H9 (cell line): ENCODE results near the gene CBLIF. TPM values are rescaled to one million over a fixed set of nuclear protein-coding genes. Genes with fewer than 3 reads are reported as not detected.

Experiments used
- DNase-seq: peaks from one replicate; pipeline ENCODE4 v3.0.0-alpha.2; 2017
- H2AFZ ChIP-seq: one replicate; pipeline ENCODE4 v1.6.1; 2013; ENCODE audit warnings: mild to moderate bottlenecking, low read length, control low read depth, moderate library complexity
- H2AK5ac ChIP-seq: 2 replicates; pipeline ENCODE4 v1.6.1; 2013; ENCODE audit warnings: low read length, control low read depth, mixed read lengths; ENCODE audit not compliant: insufficient read length
- H2BK120ac ChIP-seq: one replicate; pipeline ENCODE4 v1.6.1; 2013; ENCODE audit warnings: low read depth, mild to moderate bottlenecking, low read length, control low read depth, inconsistent platforms; ENCODE audit not compliant: poor library complexity, severe bottlenecking
- H2BK12ac ChIP-seq: 2 replicates; pipeline ENCODE4 v1.6.1; 2013; ENCODE audit warnings: low read length, control low read depth, mixed read lengths, low read depth; ENCODE audit not compliant: insufficient read length
- H2BK15ac ChIP-seq: 2 replicates; pipeline ENCODE4 v1.6.1; 2013; ENCODE audit warnings: low read depth, low read length, control low read depth
- H2BK20ac ChIP-seq: one replicate; pipeline ENCODE4 v1.6.1; 2013; ENCODE audit warnings: low read depth, mild to moderate bottlenecking, low read length, control low read depth, inconsistent platforms; ENCODE audit not compliant: poor library complexity, severe bottlenecking
- H2BK5ac ChIP-seq: 2 replicates; pipeline ENCODE4 v1.6.1; 2013; ENCODE audit warnings: low read length, control low read depth, mixed read lengths; ENCODE audit not compliant: insufficient read length
- H3K14ac ChIP-seq: 2 replicates; pipeline ENCODE4 v1.6.1; 2013; ENCODE audit warnings: low read length, control low read depth; ENCODE audit not compliant: insufficient read depth
- H3K18ac ChIP-seq: 2 replicates; pipeline ENCODE4 v1.6.1; 2013; ENCODE audit warnings: low read depth, mild to moderate bottlenecking, mixed read lengths, low read length, control low read depth; ENCODE audit not compliant: insufficient read length
- H3K23ac ChIP-seq: 2 replicates; pipeline ENCODE4 v1.6.1; 2013; ENCODE audit warnings: low read length, control low read depth, mixed read lengths, low read depth; ENCODE audit not compliant: insufficient read length
- H3K23me2 ChIP-seq: 2 replicates; pipeline ENCODE4 v1.6.1; 2013; ENCODE audit warnings: low read depth, mild to moderate bottlenecking, mixed read lengths, low read length, control low read depth; ENCODE audit not compliant: insufficient read length, poor library complexity, severe bottlenecking
- H3K27ac ChIP-seq: 2 replicates; pipeline ENCODE4 v1.5.1; 2013; ENCODE audit warnings: low read length, control low read depth, mixed read lengths, low read depth; ENCODE audit not compliant: insufficient read length
- H3K27me3 ChIP-seq: 2 replicates; pipeline ENCODE4 v1.6.1; 2013; ENCODE audit warnings: low read length, control low read depth, inconsistent platforms; ENCODE audit not compliant: insufficient read depth
- H3K4ac ChIP-seq: 2 replicates; pipeline ENCODE4 v1.6.1; 2013; ENCODE audit warnings: low read depth, mild to moderate bottlenecking, control low read depth, inconsistent platforms, low read length, moderate library complexity
- H3K4me1 ChIP-seq: 2 replicates; pipeline ENCODE4 v1.6.1; 2013; ENCODE audit warnings: low read length, control low read depth, inconsistent platforms; ENCODE audit not compliant: insufficient read depth
- H3K4me2 ChIP-seq: 2 replicates; pipeline ENCODE4 v1.6.1; 2013; ENCODE audit warnings: low read length, control low read depth, mixed read lengths; ENCODE audit not compliant: insufficient read length, insufficient read depth
- H3K56ac ChIP-seq: 2 replicates; pipeline ENCODE4 v1.6.1; 2013; ENCODE audit warnings: low read depth, mild to moderate bottlenecking, mixed read lengths, low read length, control low read depth; ENCODE audit not compliant: insufficient read length
- H3K79me1 ChIP-seq: 2 replicates; pipeline ENCODE4 v1.6.1; 2013; ENCODE audit warnings: low read depth, mild to moderate bottlenecking, moderate library complexity, low read length, control low read depth, inconsistent platforms; ENCODE audit not compliant: insufficient read depth, poor library complexity, severe bottlenecking
- H3K79me2 ChIP-seq: 2 replicates; pipeline ENCODE4 v1.6.1; 2013; ENCODE audit warnings: low read length, control low read depth, inconsistent platforms; ENCODE audit not compliant: insufficient read depth
- H3K9ac ChIP-seq: 2 replicates; pipeline ENCODE4 v1.6.1; 2013; ENCODE audit warnings: low read length, control low read depth, mixed read lengths; ENCODE audit not compliant: insufficient read length; ENCODE audit errors: extremely low read depth
- H3K9me3 ChIP-seq: one replicate; pipeline ENCODE4 v1.6.1; 2013; ENCODE audit warnings: low read depth, low read length, inconsistent platforms; ENCODE audit not compliant: control insufficient read depth
- H3T11ph ChIP-seq: one replicate; pipeline ENCODE4 v1.6.1; 2013; ENCODE audit warnings: mild to moderate bottlenecking, low read length, control low read depth, inconsistent platforms
- H4K20me1 ChIP-seq: one replicate; pipeline ENCODE4 v1.6.1; 2013; ENCODE audit not compliant: control insufficient read depth, insufficient read length, insufficient read depth
- H4K5ac ChIP-seq: 2 replicates; pipeline ENCODE4 v1.6.1; 2013; ENCODE audit warnings: low read depth, mild to moderate bottlenecking, mixed read lengths, low read length, control low read depth; ENCODE audit not compliant: insufficient read length
- H4K8ac ChIP-seq: replicated peaks from 2 replicates; pipeline ENCODE4 v1.6.1; 2013; ENCODE audit warnings: low read length, control low read depth, mixed read lengths, low read depth; ENCODE audit not compliant: insufficient read length
- H4K91ac ChIP-seq: 2 replicates; pipeline ENCODE4 v1.6.1; 2013; ENCODE audit warnings: low read depth, mild to moderate bottlenecking, moderate library complexity, mixed read lengths, low read length, control low read depth; ENCODE audit not compliant: insufficient read length
- H3K27ac Mint-ChIP-seq, 3 experiments: 2 replicates in 2 of 3; 3 replicates in 1 of 3; pipeline ENCODE4 v1.8.0; 2020 to 2021; ENCODE audit warnings: mixed read lengths in 3 of 3, mild to moderate bottlenecking in 1 of 3, moderate library complexity in 1 of 3
- H3K27me3 Mint-ChIP-seq: 2 replicates; pipeline ENCODE4 v1.8.0; 2021; ENCODE audit warnings: low read depth, mild to moderate bottlenecking, moderate library complexity, mixed read lengths
- H3K36me3 Mint-ChIP-seq, 3 experiments: 2 replicates in 2 of 3; 3 replicates in 1 of 3; pipeline ENCODE4 v1.8.0; 2020 to 2021; ENCODE audit warnings: low read depth in 3 of 3, mixed read lengths in 3 of 3; ENCODE audit not compliant: insufficient read depth in 1 of 3
- H3K4me1 Mint-ChIP-seq, 2 experiments: 2 replicates each; pipeline ENCODE4 v1.8.0; 2020; ENCODE audit warnings: mixed read lengths in 2 of 2
- H3K4me3 Mint-ChIP-seq, 2 experiments: 2 replicates in 1 of 2; 3 replicates in 1 of 2; pipeline ENCODE4 v1.8.0; 2020 to 2021; ENCODE audit warnings: mild to moderate bottlenecking in 2 of 2, mixed read lengths in 2 of 2, moderate library complexity in 1 of 2
- H3K9me3 Mint-ChIP-seq, 2 experiments: 2 replicates in 1 of 2; 3 replicates in 1 of 2; pipeline ENCODE4 v1.8.0; 2020; ENCODE audit warnings: mild to moderate bottlenecking in 2 of 2, mixed read lengths in 2 of 2, moderate library complexity in 1 of 2
- WGBS: extraction: QIAGEN DNeasy Blood & Tissue Kit; methylation state at CpG from one replicate; pipeline ENCODE4 v1.1.7; 2013; ENCODE audit warnings: missing lambda C conversion rate, low lambda C conversion rate, mixed read lengths; ENCODE audit not compliant: insufficient read length; ENCODE audit errors: extremely low coverage; 5-methylcytosine and 5-hydroxymethylcytosine counted together
- total RNA-seq: library from RNA; stranded (reverse); gene quantifications from 2 replicates; pipeline ENCODE4 v1.2.1, GENCODE V29; 2021
- TF ChIP-seq, protein P1 (sequence below): fragments of 200-600 bp; sonication (generic); conservative IDR thresholded peaks from 3 replicates; pipeline ENCODE4 v1.8.0; 2021; ENCODE audit warnings: antibody characterized with exemption, mild to moderate bottlenecking

The CBLIF gene
- total RNA-seq, 1 experiment from 2014 or later, result not detected

DNA sequence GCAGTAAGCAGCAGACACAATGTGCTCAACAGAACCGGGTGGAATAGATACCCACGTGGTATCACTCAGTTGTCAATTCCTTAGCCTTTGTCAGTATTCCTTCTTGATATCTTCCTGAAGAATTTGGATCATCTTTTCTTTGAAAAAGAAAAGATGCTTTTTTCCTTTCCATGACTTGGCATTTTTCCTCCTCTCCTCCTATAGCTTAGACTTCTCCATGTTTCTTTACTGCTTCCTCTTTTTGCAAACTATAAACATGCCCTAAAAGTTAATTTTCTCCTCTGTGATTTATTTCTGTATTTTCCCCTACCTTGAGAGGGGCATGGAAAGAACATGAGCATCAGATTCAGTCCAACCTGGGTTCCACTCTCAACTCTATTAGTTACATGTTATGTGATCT, 11.7 kb downstream of the CBLIF start:
- Mint-ChIP-seq H3K9me3 (no peaks in the 10 kb centered on the region), H3K27me3 (no peaks in the 10 kb centered on the region), H3K4me1 (no peaks in the 10 kb centered on the region), H3K36me3 (no peaks in the 10 kb centered on the region; a peak in 1 of 7 replicates), H3K27ac (no peak overlapping the region), H3K4me3 (no peak overlapping the region)
- Histone ChIP-seq H2BK120ac (no peak overlapping the region), H3K23ac (no peak overlapping the region), H4K5ac (no peak overlapping the region), H2BK15ac (no peak overlapping the region), H3K79me2 (no peaks in the 10 kb centered on the region), H3K14ac (no peak overlapping the region), H3K27me3 (no peaks in the 10 kb centered on the region), H3K79me1 (no peaks in the 10 kb centered on the region), H3T11ph (no peak overlapping the region), H4K91ac (no peak overlapping the region), H4K20me1 (no peaks in the 10 kb centered on the region), H2AFZ (no peak overlapping the region), H2BK12ac (no peak overlapping the region), H3K9ac (no peak overlapping the region), H3K27ac (no peak overlapping the region), H4K8ac (no peak overlapping the region), H3K23me2 (no peaks in the 10 kb centered on the region), H2AK5ac (no peak overlapping the region), H3K4me1 (no peaks in the 10 kb centered on the region), H3K4me2 (no peak overlapping the region), H3K56ac (no peak overlapping the region), H3K9me3 (no peaks in the 10 kb centered on the region), H2BK20ac (no peak overlapping the region), H3K18ac (no peak overlapping the region), H2BK5ac (no peak overlapping the region), H3K4ac (no peak overlapping the region)
- TF ChIP-seq, protein P1, sequence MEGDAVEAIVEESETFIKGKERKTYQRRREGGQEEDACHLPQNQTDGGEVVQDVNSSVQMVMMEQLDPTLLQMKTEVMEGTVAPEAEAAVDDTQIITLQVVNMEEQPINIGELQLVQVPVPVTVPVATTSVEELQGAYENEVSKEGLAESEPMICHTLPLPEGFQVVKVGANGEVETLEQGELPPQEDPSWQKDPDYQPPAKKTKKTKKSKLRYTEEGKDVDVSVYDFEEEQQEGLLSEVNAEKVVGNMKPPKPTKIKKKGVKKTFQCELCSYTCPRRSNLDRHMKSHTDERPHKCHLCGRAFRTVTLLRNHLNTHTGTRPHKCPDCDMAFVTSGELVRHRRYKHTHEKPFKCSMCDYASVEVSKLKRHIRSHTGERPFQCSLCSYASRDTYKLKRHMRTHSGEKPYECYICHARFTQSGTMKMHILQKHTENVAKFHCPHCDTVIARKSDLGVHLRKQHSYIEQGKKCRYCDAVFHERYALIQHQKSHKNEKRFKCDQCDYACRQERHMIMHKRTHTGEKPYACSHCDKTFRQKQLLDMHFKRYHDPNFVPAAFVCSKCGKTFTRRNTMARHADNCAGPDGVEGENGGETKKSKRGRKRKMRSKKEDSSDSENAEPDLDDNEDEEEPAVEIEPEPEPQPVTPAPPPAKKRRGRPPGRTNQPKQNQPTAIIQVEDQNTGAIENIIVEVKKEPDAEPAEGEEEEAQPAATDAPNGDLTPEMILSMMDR, result no peak
- no CpG with 5 or more reads among the region's 2 CpGs for WGBS
- no peak for DNase-seq
